Right atrium auricular region (tissue), 2 donors: ENCODE results near the gene CASS4. TPM values are rescaled to one million over a fixed set of nuclear protein-coding genes. Genes with fewer than 3 reads are reported as not detected.

Experiments
- DNase-seq: peaks from one replicate; pipeline ENCODE4 v3.0.0-alpha.2; 2019; ENCODE audit warnings: low spot score
- H3K27ac ChIP-seq, 2 donors: fragments of 200-600 bp; sonication (generic); 1 replicate in 1 of 2; 2 replicates in 1 of 2; pipeline ENCODE4 v1.5.1; 2016 to 2019
- H3K27me3 ChIP-seq, 2 donors: fragments of 200-600 bp; sonication (generic); one replicate each; pipeline versions ENCODE4 v1.5.1 to v1.6.0; 2017 to 2019
- H3K36me3 ChIP-seq: fragments of 200-600 bp; sonication (generic); one replicate; pipeline ENCODE4 v1.5.1; 2016
- H3K4me1 ChIP-seq, 2 donors: fragments of 200-600 bp; sonication (generic); one replicate each; pipeline versions ENCODE4 v1.5.1 to v1.6.0; 2017 to 2019
- H3K4me3 ChIP-seq, 2 donors: fragments of 200-600 bp; sonication (generic); 1 replicate in 1 of 2; 2 replicates in 1 of 2; pipeline ENCODE4 v1.5.1; 2017 to 2019; ENCODE audit warnings: mild to moderate bottlenecking in 1 of 2, moderate library complexity in 1 of 2
- H3K9me3 ChIP-seq, 2 donors: fragments of 200-600 bp; sonication (generic); one replicate each; pipeline ENCODE4 v1.5.1; 2019
- CTCF ChIP-seq, 2 donors: fragments of 200-600 bp; sonication (generic); IDR thresholded peaks; one replicate each; pipeline ENCODE4 v1.5.1; 2019; ENCODE audit warnings: antibody characterized with exemption in 2 of 2
- total RNA-seq, 2 donors: library from RNA; depleted of rRNA; stranded (reverse); fragments of >200 nt; gene quantifications; one replicate each; pipeline ENCODE4 v1.1.0, GENCODE V29; 2016

Gene CASS4
- total RNA-seq, 2 donors from 2014 or later: 2.0 to 2.4 TPM

GRCh38 chr20:56381501-56381900, 30.6 kb upstream of the CASS4 start:
- H3K27me3 ChIP-seq: no peaks in the 10 kb centered on the region
- no peak for TF ChIP-seq CTCF (IDR thresholded peaks at IDR 0.05)
- no peaks in the 10 kb centered on the region for H3K4me1 ChIP-seq
- H3K4me3 ChIP-seq: no peak overlapping the region
- no peak overlapping the region for H3K27ac ChIP-seq
- no peaks in the 10 kb centered on the region for H3K36me3 ChIP-seq
- H3K9me3 ChIP-seq: no peaks in the 10 kb centered on the region
- DNase-seq: no peak

DNA sequence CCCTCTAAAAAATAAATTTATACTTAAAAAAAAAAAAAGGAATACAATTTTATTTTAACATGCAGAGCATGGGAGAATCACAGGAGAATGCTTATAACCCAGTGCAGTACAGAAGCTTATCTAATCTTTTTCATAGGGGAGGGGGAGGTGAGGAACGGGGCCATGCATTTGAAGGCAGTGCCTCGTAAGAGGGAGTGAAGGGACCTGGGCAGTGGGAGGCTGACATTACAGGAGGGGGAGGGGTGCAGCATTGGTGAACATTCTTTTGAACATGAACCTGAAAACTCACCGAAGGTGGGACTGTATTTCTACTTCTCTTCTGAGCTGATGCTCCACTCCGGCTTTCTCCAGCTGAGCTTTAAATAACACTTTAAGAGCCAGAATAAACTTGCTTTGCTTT, 29.4 kb upstream of the CASS4 start:
- Histone ChIP-seq H3K36me3 (no peaks in the 10 kb centered on the region), H3K4me1 (no peaks in the 10 kb centered on the region)
- no peak for DNase-seq

DNA sequence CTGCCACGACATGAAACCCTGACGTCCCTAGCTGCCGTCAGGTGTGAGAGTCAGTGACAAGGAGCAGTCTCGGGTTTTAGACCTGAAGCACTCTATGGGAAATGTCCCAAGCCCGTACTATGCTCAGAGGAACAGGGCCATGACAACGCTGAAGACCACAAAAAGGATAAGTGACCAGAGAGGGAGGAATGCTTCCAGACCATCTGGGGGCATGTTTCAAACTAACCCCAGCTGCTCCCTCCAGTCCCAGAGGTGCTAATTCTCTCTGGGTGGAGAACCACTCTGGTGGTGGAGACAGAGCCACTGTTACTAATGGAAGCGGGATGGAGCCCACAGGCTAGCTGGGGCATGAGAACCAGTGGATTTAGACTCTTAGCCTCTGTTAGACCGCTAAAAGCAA, 28.7 kb upstream of the CASS4 start:
- no peak for TF ChIP-seq CTCF (IDR thresholded peaks at IDR 0.05)
- H3K27ac ChIP-seq: no peak overlapping the region
- DNase-seq: no peak
- no peaks in the 10 kb centered on the region for H3K27me3 ChIP-seq
- no peaks in the 10 kb centered on the region for H3K9me3 ChIP-seq
- H3K4me1 ChIP-seq: no peaks in the 10 kb centered on the region
- no peak overlapping the region for H3K4me3 ChIP-seq
- no peaks in the 10 kb centered on the region for H3K36me3 ChIP-seq

More for the DNA sequence above, 29.4 kb upstream of the CASS4 start:
- Histone ChIP-seq H3K4me3 (no peak overlapping the region), H3K27me3 (no peaks in the 10 kb centered on the region), H3K9me3 (no peaks in the 10 kb centered on the region), H3K27ac (no peak overlapping the region)
- TF ChIP-seq CTCF (IDR thresholded peaks at IDR 0.05): no peak

DNA sequence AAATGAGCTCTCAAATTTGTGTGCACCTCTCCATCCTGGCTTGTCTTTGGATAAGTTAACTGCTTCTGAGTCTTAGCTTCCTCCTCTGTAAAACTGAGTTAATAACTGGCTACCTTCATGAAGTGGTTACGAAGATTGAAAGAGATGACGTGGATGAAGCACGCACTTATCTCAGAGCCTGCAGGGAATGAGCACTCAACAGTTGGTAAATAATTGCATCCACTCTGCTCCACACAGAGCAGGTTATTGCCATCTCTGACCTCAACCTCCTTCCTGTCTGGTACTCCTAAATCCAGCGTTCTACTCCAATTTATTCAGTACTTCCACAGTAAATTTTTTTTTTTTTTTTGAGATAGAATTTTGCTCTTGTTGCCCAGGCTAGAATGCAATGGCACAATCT, 26.9 kb upstream of the CASS4 start:
- DNase-seq: no peak
- no peaks in the 10 kb centered on the region for H3K9me3 ChIP-seq
- H3K27me3 ChIP-seq: no peaks in the 10 kb centered on the region
- H3K27ac ChIP-seq: no peak overlapping the region
- no peak overlapping the region for H3K4me3 ChIP-seq
- TF ChIP-seq CTCF (IDR thresholded peaks at IDR 0.05): no peak
- no peaks in the 10 kb centered on the region for H3K36me3 ChIP-seq
- H3K4me1 ChIP-seq: no peaks in the 10 kb centered on the region

DNA sequence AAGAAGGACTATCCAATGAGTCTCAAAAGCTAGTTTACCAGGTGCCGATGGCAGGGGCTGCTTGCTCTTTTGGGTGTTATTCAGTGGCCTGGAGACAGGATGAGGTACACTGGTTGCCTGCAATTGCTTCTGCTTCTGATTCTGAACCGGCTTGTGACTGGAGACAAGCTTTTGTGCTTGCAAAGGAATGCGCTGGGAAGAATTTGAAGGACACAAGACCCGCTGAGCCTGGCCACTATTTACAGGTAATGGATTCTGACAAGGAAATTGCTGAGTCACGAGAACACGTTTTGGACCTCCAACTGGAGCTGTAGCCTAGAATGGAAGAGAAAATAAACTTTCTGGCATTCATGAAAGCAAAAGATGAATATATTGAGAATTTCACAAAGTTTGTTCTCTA, 25.8 kb upstream of the CASS4 start:
- H3K27ac ChIP-seq: no peak overlapping the region
- H3K36me3 ChIP-seq: no peaks in the 10 kb centered on the region
- no peaks in the 10 kb centered on the region for H3K9me3 ChIP-seq
- H3K4me1 ChIP-seq: peaks cover 0 to 6% of the 10 kb centered on the region in 2 donors
- H3K4me3 ChIP-seq: no peak overlapping the region
- H3K27me3 ChIP-seq: no peaks in the 10 kb centered on the region
- no peak for TF ChIP-seq CTCF (IDR thresholded peaks at IDR 0.05)
- DNase-seq: no peak

DNA sequence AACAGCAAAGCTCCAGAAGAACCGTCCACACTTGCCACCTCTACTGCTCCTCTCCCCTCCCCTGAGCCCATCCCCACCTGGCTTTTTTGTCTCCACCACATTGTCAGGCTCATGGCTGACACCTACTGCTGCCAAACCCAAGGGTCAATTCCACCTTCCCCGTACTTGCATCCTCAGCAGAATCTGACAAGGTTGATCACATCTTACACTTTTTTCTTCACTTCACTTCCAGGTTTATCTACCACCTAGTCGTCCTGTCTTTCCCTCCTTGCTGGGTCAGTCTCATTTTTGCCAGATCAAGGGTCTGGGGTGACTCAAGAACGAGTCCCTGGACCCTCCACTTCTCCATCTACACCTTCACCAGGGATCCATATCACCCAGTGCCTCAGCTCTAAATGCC, 23.2 kb upstream of the CASS4 start:
- TF ChIP-seq CTCF (IDR thresholded peaks at IDR 0.05): no peak
- Histone ChIP-seq H3K36me3 (no peaks in the 10 kb centered on the region), H3K4me3 (no peak overlapping the region), H3K27ac (no peak overlapping the region), H3K9me3 (no peaks in the 10 kb centered on the region), H3K27me3 (no peaks in the 10 kb centered on the region), H3K4me1 (peaks cover 0 to 19% of the 10 kb centered on the region in 2 donors)
- no peak for DNase-seq
